Activated T-cell treated with anti-CD3 and anti-CD28 coated beads, Interleukin-2, amount 50 U/mL, for 24 hours (primary cell): ENCODE data around the gene CROCC2.

ENCODE experiments used
- DNase-seq: peaks from one replicate; pipeline ENCODE4 v3.0.0-alpha.2; 2020
- H3K27ac Mint-ChIP-seq: 2 replicates; pipeline ENCODE4 v1.8.0; 2020; ENCODE audit warnings: mild to moderate bottlenecking, mixed read lengths
- H3K27me3 Mint-ChIP-seq: 2 replicates; pipeline ENCODE4 v1.8.0; 2020; ENCODE audit warnings: mixed read lengths
- H3K36me3 Mint-ChIP-seq: 2 replicates; pipeline ENCODE4 v1.8.0; 2020; ENCODE audit warnings: low read depth, mixed read lengths
- H3K4me1 Mint-ChIP-seq: 2 replicates; pipeline ENCODE4 v1.8.0; 2020; ENCODE audit warnings: low read depth, mixed read lengths
- H3K4me3 Mint-ChIP-seq: 2 replicates; pipeline ENCODE4 v1.8.0; 2020; ENCODE audit warnings: mild to moderate bottlenecking, moderate library complexity, mixed read lengths
- H3K9me3 Mint-ChIP-seq: 2 replicates; pipeline ENCODE4 v1.8.0; 2020; ENCODE audit warnings: mixed read lengths

The CROCC2 gene

DNA sequence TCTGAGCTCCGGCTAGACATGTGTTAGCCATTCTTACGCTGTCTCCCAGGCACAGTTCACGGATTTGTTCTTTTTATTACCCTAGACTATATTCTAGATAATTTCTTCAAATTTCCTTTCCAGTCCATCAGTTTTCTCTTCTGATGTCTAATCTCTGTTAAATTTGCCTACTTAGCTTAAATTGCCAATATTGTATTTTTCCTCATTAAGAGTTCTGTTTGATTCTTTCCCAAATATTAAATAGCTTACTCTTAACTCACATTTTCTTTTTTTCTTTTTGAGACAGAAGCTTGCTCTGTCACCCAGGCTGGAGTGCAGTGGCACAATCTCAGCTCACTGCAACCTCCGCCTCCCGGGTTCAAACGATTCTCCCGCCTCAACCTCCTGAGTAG, 21.2 kb downstream of the CROCC2 start:
- Mint-ChIP-seq H3K4me3 (no peak overlapping the region), H3K4me1 (no peaks in the 10 kb centered on the region), H3K27ac (no peak overlapping the region), H3K27me3 (no peaks in the 10 kb centered on the region), H3K36me3 (no peaks in the 10 kb centered on the region), H3K9me3 (no peaks in the 10 kb centered on the region)
- no peak for DNase-seq

DNA sequence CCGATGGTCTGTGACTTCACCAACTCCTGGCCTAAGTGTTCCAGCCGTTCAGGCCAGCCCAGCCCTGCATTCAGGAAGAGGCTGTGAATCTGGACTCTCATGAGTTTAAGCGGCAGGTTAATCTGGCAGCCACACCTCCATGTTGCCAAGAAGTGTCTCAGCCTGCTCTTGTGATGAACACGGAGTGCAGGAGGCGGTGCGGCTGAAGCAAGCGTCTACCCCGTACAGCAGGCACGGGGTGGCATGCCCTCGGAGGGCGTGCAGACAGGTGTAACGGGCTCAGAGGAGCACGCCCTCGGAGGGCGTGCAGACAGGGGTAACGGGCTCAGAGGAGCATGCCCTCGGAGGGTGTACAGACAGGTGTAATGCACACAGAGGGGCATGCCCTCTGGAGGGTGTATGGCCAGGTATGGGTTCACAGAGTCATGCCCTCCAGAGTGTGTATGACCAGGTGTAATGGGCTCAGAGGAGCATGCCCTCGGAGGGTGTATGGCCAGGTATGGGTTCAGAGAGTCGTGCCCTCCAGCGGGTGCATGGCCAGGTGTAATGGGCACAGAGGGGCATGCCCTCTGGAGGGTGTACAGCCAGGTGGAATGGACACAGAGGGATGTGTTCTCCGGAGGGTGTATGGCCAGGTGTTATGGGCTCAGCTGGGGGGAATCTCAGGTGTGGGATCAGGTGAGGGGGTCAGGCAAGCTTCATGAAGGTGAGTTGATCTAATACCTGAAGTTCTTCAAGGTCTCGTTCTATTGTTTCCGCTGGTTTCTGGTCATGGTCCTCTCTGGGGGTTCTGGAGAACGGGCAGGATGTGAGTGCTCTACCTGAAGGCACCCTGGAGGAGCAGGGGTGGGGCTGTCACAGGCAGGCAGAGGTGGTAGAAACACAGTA, 22.6 kb downstream of the CROCC2 start:
- H3K4me1 Mint-ChIP-seq: no peaks in the 10 kb centered on the region
- no peaks in the 10 kb centered on the region for H3K27me3 Mint-ChIP-seq
- H3K9me3 Mint-ChIP-seq: no peaks in the 10 kb centered on the region
- H3K27ac Mint-ChIP-seq: no peak overlapping the region
- no peak overlapping the region for H3K4me3 Mint-ChIP-seq
- no peak for DNase-seq
- H3K36me3 Mint-ChIP-seq: no peaks in the 10 kb centered on the region

DNA sequence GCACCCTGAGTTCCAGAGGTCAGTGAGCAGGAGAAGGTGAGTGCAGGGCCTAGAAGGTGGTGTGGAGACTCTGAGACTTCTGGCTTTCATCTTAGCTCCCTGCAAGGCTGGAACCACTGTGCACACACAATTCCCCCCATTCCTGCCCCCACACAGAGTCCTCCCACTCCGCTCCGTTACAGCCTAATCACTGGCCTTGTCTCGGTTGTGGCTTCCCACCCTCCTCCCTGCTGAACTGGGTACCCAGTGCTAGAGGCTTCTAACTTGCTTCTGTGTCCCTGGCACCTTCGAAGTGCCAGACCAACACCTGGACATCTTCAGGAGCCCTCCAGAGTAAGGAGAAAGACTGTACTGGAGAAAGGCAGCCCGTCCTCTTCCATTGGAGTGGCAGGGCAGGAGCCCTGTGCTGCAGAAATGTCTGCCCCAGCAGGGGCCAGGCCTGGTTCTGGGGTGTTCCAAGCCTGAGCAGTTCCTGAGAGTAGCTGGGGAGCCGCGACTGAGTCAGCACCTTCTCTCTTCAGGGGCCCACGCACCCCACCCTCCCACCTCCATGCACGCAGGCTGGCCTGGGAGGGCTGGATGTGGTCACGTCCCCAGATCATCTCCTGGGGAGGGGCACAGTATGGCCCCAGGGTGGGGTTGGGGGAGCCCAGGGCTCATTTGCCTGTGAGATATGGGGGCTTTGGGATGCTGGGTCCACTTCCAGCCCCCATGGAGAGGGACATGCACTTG, 23.4 kb downstream of the CROCC2 start:
- Mint-ChIP-seq H3K9me3 (no peaks in the 10 kb centered on the region), H3K27ac (no peak overlapping the region), H3K36me3 (no peaks in the 10 kb centered on the region), H3K4me3 (no peak overlapping the region), H3K4me1 (no peaks in the 10 kb centered on the region), H3K27me3 (no peaks in the 10 kb centered on the region)
- no peak for DNase-seq

DNA sequence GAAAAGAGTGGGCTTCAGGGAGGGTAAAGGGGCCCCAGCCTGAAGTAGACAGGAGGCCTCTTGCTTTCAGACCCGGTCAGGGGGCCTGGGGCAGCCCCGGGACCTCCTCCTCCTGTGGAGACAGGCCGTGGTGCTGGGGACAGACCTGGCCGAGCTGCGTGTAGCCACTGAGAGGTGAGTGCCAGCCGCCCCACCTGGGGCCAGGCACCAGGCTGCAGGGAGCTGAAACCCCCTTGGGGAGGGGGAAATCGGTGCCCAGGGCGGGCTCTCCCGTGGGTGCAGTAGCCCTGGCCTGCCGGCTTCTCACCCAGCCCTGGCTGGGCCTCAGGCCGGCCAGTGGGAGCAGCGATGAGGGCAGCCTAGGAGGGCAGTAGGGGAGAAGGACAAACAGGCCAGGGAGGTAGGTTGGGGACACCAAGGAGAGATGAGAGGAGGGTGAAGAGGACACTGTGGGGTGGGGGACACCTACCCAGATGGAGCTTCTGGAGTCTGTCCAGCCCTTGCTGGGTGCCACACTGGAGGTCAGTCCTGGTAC, 24.0 kb downstream of the CROCC2 start:
- H3K4me3 Mint-ChIP-seq: no peak overlapping the region
- no peaks in the 10 kb centered on the region for H3K4me1 Mint-ChIP-seq
- H3K27me3 Mint-ChIP-seq: no peaks in the 10 kb centered on the region
- no peak overlapping the region for H3K27ac Mint-ChIP-seq
- no peaks in the 10 kb centered on the region for H3K9me3 Mint-ChIP-seq
- no peaks in the 10 kb centered on the region for H3K36me3 Mint-ChIP-seq
- no peak for DNase-seq

DNA sequence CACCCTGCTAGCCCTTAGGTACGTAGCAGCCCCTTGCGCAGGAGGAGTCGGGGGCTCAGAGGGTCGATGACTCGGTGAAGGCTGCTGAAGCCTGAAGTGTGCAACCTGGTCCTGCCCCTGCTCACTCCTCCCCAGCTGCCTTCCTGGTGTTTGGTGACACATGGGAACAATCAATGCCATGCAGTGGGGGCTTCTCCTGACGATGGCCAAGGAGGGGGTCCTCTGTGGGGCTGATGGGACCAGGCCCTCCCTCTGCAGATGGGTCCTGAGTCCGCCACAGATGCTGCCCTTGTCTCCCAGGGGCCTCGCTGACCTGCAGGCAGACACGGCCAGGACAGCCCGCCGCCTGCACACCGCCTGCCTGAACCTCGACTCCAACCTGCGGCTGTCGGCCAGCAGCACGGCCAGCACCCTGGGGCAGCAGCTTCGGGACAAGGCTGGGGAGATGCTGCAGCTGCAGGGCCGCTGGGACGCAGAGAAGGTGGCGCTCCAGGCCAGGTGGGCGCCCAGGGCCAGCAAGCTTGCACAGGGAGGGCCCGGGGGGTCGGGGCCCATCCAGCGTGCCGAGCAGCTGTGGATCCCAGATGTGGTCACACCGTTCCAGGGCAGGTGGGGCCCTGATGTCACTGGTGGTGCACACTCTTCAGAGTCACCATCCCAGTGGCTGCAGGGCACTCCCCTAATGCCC, 24.6 kb downstream of the CROCC2 start:
- Mint-ChIP-seq H3K9me3 (no peaks in the 10 kb centered on the region), H3K4me3 (no peak overlapping the region), H3K36me3 (no peaks in the 10 kb centered on the region), H3K27ac (no peak overlapping the region), H3K4me1 (no peaks in the 10 kb centered on the region), H3K27me3 (no peaks in the 10 kb centered on the region)
- DNase-seq: no peak

DNA sequence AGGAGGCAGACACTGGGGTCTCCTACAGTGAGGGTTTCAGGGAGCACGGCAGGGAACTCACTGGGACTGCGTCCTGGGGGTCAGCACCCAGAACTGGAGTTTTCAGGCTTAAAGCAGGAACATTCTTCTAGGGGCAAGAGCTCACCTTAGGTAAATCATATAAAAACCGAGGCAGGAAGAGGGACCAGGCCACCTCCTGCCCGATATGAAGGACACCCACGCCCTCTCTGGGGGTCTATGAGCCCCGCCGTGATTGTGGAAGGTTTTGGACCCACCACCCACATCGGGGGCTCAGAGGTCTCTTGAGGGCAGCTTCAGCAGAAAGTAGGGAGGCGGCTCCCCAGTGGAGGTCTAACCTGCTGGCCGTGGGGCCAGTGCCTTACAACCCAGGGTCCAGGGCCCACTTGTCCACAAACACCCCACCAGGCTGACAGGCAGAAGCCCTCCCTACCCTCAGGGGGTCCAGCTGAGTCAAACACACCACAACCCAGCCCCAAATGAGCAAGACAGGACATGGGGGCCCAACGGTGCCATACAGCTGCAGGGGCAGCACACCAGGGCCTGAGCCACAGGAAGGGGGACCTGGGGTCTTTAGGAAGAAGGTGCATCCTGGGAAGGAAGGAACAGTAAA, 25.3 kb downstream of the CROCC2 start:
- peaks cover 2% of the 10 kb centered on the region for H3K9me3 Mint-ChIP-seq
- no peaks in the 10 kb centered on the region for H3K4me1 Mint-ChIP-seq
- no peaks in the 10 kb centered on the region for H3K27me3 Mint-ChIP-seq
- no peaks in the 10 kb centered on the region for H3K36me3 Mint-ChIP-seq
- H3K27ac Mint-ChIP-seq: no peak overlapping the region
- no peak for DNase-seq
- H3K4me3 Mint-ChIP-seq: no peak overlapping the region

DNA sequence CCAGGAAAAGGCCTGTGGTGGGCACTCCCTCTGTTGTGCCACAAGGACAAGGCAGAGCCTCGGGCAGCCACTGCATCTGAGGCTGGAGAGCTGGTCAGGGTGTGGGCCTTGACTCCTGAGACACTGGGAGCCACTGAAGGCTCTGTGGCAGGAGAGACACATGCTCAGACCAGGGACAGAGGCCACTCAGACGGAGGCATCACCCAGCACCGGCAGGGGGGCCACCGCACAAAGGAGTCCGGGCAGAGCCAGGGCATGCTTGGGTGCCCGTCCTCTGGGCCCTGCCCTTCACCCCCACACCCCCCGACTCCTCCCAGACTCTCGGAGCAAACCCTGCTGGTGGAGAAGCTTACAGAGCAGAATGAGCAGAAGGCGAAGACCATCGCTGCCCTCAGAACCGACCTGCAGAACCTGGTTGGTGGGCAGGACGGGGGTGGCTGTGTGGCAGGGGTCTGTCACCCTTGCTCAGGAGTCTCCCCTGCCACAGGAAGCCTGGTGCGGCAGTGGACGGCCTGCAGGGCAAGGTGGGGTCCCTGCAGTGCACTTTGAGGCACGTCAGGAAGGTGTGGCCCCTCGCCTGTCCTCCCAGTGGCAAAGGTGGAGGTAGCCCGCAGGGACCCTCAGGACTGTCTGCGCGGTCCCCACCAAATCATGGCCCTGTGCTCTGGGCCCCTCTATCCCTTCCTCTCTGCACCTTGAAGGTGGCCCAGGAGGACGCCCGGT, 26.0 kb downstream of the CROCC2 start:
- Mint-ChIP-seq H3K36me3 (no peaks in the 10 kb centered on the region), H3K4me1 (no peaks in the 10 kb centered on the region), H3K9me3 (peaks cover 5% of the 10 kb centered on the region), H3K27ac (no peak overlapping the region), H3K4me3 (no peak overlapping the region), H3K27me3 (no peaks in the 10 kb centered on the region)
- DNase-seq: peak; percentile 23

DNA sequence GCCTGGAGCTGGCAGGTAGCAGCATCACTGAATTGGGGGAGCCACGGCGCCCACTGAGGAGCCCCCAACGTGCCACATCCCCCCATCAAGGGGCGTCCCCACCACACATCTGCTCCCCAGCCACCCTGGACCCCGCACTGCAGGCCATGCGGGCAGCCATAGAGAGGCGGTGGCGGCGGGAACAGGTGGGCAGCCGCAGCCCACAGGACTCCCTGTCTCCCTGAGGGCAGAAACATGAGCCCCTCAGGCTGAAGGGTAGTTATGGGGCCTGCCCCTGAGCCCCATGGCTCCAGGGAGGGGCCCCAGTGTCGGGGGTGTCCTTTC, 26.6 kb downstream of the CROCC2 start:
- H3K27ac Mint-ChIP-seq: no peak overlapping the region
- no peaks in the 10 kb centered on the region for H3K27me3 Mint-ChIP-seq
- H3K4me1 Mint-ChIP-seq: no peaks in the 10 kb centered on the region
- H3K4me3 Mint-ChIP-seq: no peak overlapping the region
- no peak for DNase-seq
- no peaks in the 10 kb centered on the region for H3K36me3 Mint-ChIP-seq
- H3K9me3 Mint-ChIP-seq: peaks cover 5% of the 10 kb centered on the region

DNA sequence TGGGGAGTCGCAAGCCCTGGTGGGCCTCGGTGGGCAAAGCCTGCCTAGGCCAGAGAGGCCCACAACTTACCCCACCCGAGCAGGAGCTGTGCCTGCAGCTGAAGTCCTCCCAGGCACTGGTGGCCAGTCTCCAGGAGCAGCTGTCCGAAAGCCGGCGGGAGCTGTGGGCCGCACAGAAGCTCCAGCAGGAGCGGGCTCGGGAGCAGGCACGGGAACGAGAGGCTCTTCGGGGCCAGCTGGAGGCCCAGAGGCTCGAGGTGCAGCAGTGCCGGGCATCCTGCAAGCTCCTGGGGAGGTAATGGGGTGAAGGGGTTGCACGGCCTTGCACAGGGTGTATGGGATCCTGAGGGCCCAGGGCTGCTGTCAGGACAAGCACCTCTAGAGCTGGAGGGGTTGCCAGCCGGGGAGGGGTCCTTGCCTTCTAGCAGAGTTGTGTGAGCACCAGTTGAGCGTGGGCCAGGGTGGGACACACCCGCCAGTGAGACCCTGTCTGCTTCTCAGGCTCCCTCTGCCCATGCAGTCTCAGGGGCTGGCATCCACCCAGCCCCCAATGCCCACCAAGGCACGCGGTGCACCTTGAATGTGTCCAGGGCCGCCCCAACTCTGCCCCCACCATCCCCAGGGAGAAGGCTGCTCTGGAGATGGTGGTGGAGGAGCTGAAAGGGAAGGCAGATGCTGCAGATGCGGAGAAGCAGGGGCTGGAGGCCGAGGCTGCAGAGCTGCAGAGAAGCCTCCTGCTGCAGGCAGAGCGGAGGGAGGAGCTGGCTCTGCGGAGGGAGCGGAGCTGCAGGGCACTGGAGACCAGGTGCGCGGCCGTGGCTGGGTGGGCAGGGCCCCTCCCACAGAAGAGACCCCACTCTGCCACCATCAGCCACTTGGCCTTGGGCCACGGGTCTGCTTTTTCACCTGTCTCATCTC, 27.2 kb downstream of the CROCC2 start:
- H3K36me3 Mint-ChIP-seq: no peaks in the 10 kb centered on the region
- peaks cover 5% of the 10 kb centered on the region for H3K9me3 Mint-ChIP-seq
- peak; percentile 22 for DNase-seq
- no peak overlapping the region for H3K4me3 Mint-ChIP-seq
- H3K27ac Mint-ChIP-seq: no peak overlapping the region
- H3K4me1 Mint-ChIP-seq: no peaks in the 10 kb centered on the region
- H3K27me3 Mint-ChIP-seq: no peaks in the 10 kb centered on the region

DNA sequence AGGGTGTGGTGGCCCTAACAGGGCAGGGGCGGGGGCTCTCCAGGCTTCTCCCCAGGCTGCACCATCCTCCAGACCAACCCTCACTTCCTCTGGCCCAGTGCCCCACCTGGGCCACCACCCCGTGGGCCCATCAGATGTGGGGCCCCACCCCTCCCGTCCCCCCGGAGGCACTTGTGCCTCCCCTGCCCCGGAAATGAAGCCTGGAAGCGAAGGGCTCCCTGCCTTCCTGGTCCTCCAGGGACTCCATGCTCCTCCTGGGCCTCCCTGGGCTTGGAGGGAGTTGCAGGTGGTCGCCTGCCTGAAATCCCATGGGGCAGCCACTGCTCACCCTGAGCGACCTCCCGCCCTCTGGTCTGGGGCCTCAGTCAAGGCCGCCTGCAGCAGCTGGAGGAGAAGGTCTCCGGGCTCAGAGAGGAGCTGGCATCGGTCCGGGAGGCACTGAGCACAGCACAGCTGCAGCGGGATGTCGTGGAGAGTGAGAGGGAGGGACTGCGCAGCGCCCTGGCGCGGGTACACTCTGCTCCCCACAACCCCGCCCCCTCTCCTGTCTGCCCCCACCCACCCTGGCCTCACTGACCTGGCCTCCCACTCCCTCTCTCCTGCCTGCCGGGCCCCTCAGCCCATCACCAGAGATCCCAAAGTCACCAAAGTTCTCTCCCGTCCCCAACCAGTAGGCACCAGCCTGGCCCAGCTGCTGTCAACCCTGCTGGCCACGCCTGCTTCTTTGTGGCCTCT, 28.0 kb downstream of the CROCC2 start:
- no peak overlapping the region for H3K4me3 Mint-ChIP-seq
- no peaks in the 10 kb centered on the region for H3K4me1 Mint-ChIP-seq
- H3K9me3 Mint-ChIP-seq: peaks cover 5% of the 10 kb centered on the region
- no peak overlapping the region for H3K27ac Mint-ChIP-seq
- no peaks in the 10 kb centered on the region for H3K27me3 Mint-ChIP-seq
- DNase-seq: no peak
- no peaks in the 10 kb centered on the region for H3K36me3 Mint-ChIP-seq

DNA sequence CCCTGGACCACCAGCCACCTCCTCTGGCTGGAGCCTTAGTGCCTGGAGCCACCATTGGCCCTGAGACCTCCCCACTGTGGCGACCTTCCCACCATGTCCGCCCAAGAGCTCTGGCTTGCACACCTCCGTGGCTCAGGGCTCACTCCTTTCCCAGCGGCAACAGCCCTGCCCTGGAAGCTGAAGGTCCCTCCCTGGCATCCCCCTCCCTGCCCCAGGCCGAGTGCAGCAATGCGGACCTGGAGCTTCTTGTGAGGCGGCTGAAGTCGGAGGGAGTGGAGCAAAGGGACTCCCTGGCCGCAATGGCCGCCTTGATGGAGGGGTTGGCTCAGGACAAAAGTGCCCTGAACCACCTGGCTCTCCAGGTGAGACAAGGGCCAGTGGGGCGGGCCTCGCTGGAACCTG, 28.6 kb downstream of the CROCC2 start:
- Mint-ChIP-seq H3K4me1 (no peaks in the 10 kb centered on the region), H3K36me3 (no peaks in the 10 kb centered on the region), H3K4me3 (no peak overlapping the region), H3K27me3 (no peaks in the 10 kb centered on the region), H3K9me3 (peaks cover 5% of the 10 kb centered on the region), H3K27ac (no peak overlapping the region)
- no peak for DNase-seq

DNA sequence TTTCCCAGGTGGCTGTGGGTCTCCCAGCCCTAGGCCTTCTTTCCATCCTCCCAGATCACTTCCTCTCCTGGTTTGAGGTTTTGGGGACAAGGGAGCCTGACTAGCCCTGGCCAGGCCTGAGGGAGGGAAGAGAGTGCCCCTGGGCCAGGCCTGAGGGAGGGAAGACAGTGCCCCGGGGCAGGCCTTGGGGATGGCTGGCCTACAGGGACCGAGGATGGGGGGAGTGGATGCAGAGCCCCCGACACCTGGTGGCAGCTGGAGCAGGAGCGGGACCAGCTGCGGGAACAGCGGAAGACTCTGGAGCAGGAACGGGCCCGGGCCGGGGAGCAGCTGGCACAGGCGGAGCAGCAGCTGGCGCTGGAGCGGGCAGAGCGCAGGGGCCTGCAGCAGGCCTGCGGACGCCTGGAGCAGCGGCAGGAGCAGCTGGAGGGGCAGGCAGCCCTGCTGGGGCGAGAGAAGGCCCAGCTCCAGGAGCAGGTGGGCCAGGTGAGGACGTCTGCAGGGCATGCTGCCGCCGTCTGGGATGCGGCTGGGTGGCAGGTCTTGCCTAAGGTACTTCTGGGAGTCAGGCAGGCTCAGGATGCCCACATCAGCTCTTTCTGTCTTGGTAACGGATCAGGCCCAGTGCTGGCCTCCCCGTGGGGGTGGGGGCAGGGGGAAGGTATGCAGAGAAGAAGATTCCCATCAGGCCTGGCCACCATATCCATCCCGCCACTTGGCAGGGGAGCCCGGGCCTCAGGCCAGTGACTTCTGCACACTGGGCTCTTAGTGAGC, 29.2 kb downstream of the CROCC2 start:
- H3K27me3 Mint-ChIP-seq: peaks cover under 1% of the 10 kb centered on the region
- H3K27ac Mint-ChIP-seq: no peak overlapping the region
- peaks cover 5% of the 10 kb centered on the region for H3K9me3 Mint-ChIP-seq
- H3K4me3 Mint-ChIP-seq: no peak overlapping the region
- no peaks in the 10 kb centered on the region for H3K36me3 Mint-ChIP-seq
- DNase-seq: no peak
- H3K4me1 Mint-ChIP-seq: no peaks in the 10 kb centered on the region
